K562 (cell line): ENCODE measurements around the gene PLEKHA6. TPM values are rescaled to one million over a fixed set of nuclear protein-coding genes. Genes with fewer than 3 reads are reported as not detected.
A peak's percentile ranks its signal among the peaks of the same experiment; 100 is the strongest.

ENCODE experiments used
- ATAC-seq: fragments of 200-7000 bp; cut with Tn5 transposase; 3 replicates; pipeline ENCODE4 v1.9.1; 2020; ENCODE audit warnings: moderate library complexity
- BruUV-seq: library from RNA; stranded (reverse); fragments of 400-500 nt; replicated peaks from 2 replicates; lab custom pipeline; 2021; lab: Mats Ljungman, UMichigan
- CTCF ChIA-PET: fragments of 300-600 bp; formaldehyde crosslinking; extraction: SDS; loops from one replicate; lab custom pipeline; 2021; ENCODE audit warnings: low intra/inter-chr PET ratio; lab: Yijun Ruan, JAX
- POLR2A ChIA-PET: fragments of 300-600, 350-650 bp; sonication (Branson Sonifier 250); formaldehyde crosslinking; extraction: SDS; loops from one replicate; lab custom pipeline; 2021; ENCODE audit warnings: antibody characterized with exemption, inconsistent platforms; lab: Yijun Ruan, JAX
- DNase-seq, 4 experiments: peaks; one replicate each; pipeline versions ENCODE4 v3.0.0 to v3.0.0-alpha.2; 2011 to 2018; ENCODE audit warnings: low spot score in 3 of 4, mixed read lengths in 3 of 4; ENCODE audit errors: extremely low read depth in 1 of 4
- FAIRE-seq: peaks from 2 replicates; lab custom pipeline; 2011; peaks lifted over from hg19 to GRCh38; lab: Jason Lieb, UNC
- H2AFZ ChIP-seq: 2 replicates; pipeline ENCODE4 v1.6.0; 2011; ENCODE audit warnings: low read depth, low read length, control low read depth, inconsistent platforms
- H3K27ac ChIP-seq: fragments of 200-600 bp; 3 replicates; pipeline ENCODE4 v1.8.0; 2011; ENCODE audit warnings: low read depth, mild to moderate bottlenecking, control low read depth, inconsistent platforms, low read length, moderate library complexity, mixed read lengths; ENCODE audit errors: extremely low read depth
- H3K27me3 ChIP-seq, 2 experiments: fragments of 300-600 bp in 1 of 2; 2 replicates in 1 of 2; 3 replicates in 1 of 2; pipeline versions ENCODE4 v1.6.0 to v1.8.0; 2011; ENCODE audit warnings: inconsistent platforms in 2 of 2, low read length in 2 of 2, mild to moderate bottlenecking in 1 of 2, mixed read lengths in 1 of 2, moderate library complexity in 1 of 2; ENCODE audit not compliant: control insufficient read depth in 2 of 2, insufficient read depth in 2 of 2
- H3K36me3 ChIP-seq: fragments of 300-600 bp; 3 replicates; pipeline ENCODE4 v1.8.0; 2011; ENCODE audit warnings: mild to moderate bottlenecking, low read length, inconsistent platforms; ENCODE audit not compliant: control insufficient read depth, insufficient read depth
- H3K4me1 ChIP-seq, 2 experiments: fragments of 200-600 bp in 1 of 2; replicated peaks in 1 of 2; 2 replicates in 1 of 2; 3 replicates in 1 of 2; pipeline versions ENCODE4 v1.5.1 to v1.8.0; 2011; ENCODE audit warnings: inconsistent platforms in 2 of 2, low read length in 2 of 2, mild to moderate bottlenecking in 1 of 2, mixed read lengths in 1 of 2, moderate library complexity in 1 of 2; ENCODE audit not compliant: control insufficient read depth in 2 of 2, insufficient read depth in 2 of 2
- H3K4me2 ChIP-seq: 2 replicates; pipeline ENCODE4 v1.6.1; 2011; ENCODE audit warnings: low read length, control low read depth, inconsistent platforms, mixed read lengths; ENCODE audit not compliant: insufficient read depth
- H3K4me3 ChIP-seq: fragments of 200-600 bp; sonication (generic), shearing (Covaris generic); 2 replicates; pipeline ENCODE4 v1.5.1; 2016; ENCODE audit warnings: control low read depth, inconsistent platforms
- H3K79me2 ChIP-seq: fragments of 200-600 bp; 3 replicates; pipeline ENCODE4 v1.8.0; 2011; ENCODE audit warnings: low read length, inconsistent platforms; ENCODE audit not compliant: control insufficient read depth, insufficient read depth
- H3K9ac ChIP-seq, 2 experiments: 2 replicates each; pipeline versions ENCODE4 v1.6.0 to v1.6.1; 2011; ENCODE audit warnings: low read depth in 2 of 2, low read length in 2 of 2, control low read depth in 1 of 2, inconsistent platforms in 1 of 2, mild to moderate bottlenecking in 1 of 2, mixed read lengths in 1 of 2; ENCODE audit not compliant: insufficient read depth in 1 of 2
- H3K9me1 ChIP-seq: one replicate; pipeline ENCODE4 v1.6.0; 2011; ENCODE audit warnings: inconsistent platforms, mild to moderate bottlenecking, low read length, moderate library complexity; ENCODE audit not compliant: control insufficient read depth, insufficient read depth
- H3K9me3 ChIP-seq: replicated peaks from 2 replicates; pipeline ENCODE4 v1.5.1; 2011; ENCODE audit warnings: low read depth, low read length, inconsistent platforms; ENCODE audit not compliant: control insufficient read depth, insufficient read depth
- H4K20me1 ChIP-seq: replicated peaks from 2 replicates; pipeline ENCODE4 v1.6.1; 2011; ENCODE audit warnings: low read length, inconsistent platforms, mixed read lengths; ENCODE audit not compliant: control insufficient read depth, insufficient read depth
- CREBBP ChIP-seq: IDR thresholded peaks from one replicate; pipeline ENCODE4 v1.6.1; 2012; ENCODE audit warnings: low read depth, mild to moderate bottlenecking, control low read depth, inconsistent platforms, low read length
- HDGF ChIP-seq: fragments of 450-650 bp; IDR thresholded peaks from 2 replicates; pipeline ENCODE4 v1.6.1; 2016
- MTA2 ChIP-seq: fragments of 450-650 bp; IDR thresholded peaks from 2 replicates; pipeline ENCODE4 v1.6.1; 2016; ENCODE audit warnings: low read depth
- NR3C1 ChIP-seq: sonication (generic); formaldehyde crosslinking; IDR thresholded peaks from 2 replicates; pipeline ENCODE4 v1.8.1; 2022; ENCODE audit warnings: missing genetic modification reagents
- NR4A1 ChIP-seq, 2 experiments: fragments of 250-450 bp in 1 of 2; fragments of 450-650 bp in 1 of 2; sonication (Bioruptor Pico) in 1 of 2; IDR thresholded peaks; 2 replicates each; pipeline versions ENCODE4 v1.4.0 to v1.6.1; 2016 to 2020; ENCODE audit warnings: mild to moderate bottlenecking in 2 of 2, missing compliant biosample characterization in 1 of 2, missing genetic modification characterization in 1 of 2, moderate library complexity in 1 of 2
- POLR2AphosphoS2 ChIP-seq: IDR thresholded peaks from 2 replicates; pipeline ENCODE4 v1.6.1; 2012; ENCODE audit warnings: low read length, improper control_type of control experiment
- RFX7 ChIP-seq: fragments of 250-450 bp; sonication (Bioruptor Pico); IDR thresholded peaks from 2 replicates; pipeline ENCODE4 v1.5.1; 2021; ENCODE audit warnings: mild to moderate bottlenecking
- ZFX ChIP-seq: sonication (generic); formaldehyde crosslinking; IDR thresholded peaks from 2 replicates; pipeline ENCODE4 v1.8.0; 2022; ENCODE audit warnings: mild to moderate bottlenecking, missing genetic modification reagents, moderate library complexity
- ZNF324 ChIP-seq: fragments of 250-450 bp; sonication (Bioruptor Pico); IDR thresholded peaks from 2 replicates; pipeline ENCODE4 v1.4.0; 2020; ENCODE audit warnings: mild to moderate bottlenecking
- WGBS: fragments of 100-300 bp; shearing (Covaris generic); methylation state at CpG from one replicate; pipeline ENCODE4 v1.1.6; 2016; ENCODE audit warnings: low coverage, mixed read lengths; ENCODE audit not compliant: insufficient coverage; ENCODE audit errors: missing lambda C conversion rate; 5-methylcytosine and 5-hydroxymethylcytosine counted together
- in situ Hi-C: fragments of 300-500 bp; cut with MboI; formaldehyde crosslinking; loops from 4 replicates; pipeline ENCODE4 v1.15.0; 2018; ENCODE audit warnings: inconsistent platforms, mixed read lengths
- intact Hi-C: fragments of 100-400 bp; cut with micrococcal nuclease; formaldehyde crosslinking; loops from 2 replicates; pipeline ENCODE4 v1.14.2; 2022
- polyA plus RNA-seq, 8 experiments: library from polyadenylated mRNA; depleted of rRNA in 4 of 8; stranded (reverse) in 5 of 8; unstranded in 3 of 8; fragments of >200 nt; fragmentation: Nextera tagmentation in 2 of 8; fragmentation: Illumina TruSeq in 1 of 8; extraction: Ambion mirVana in 2 of 8; extraction: Trizol in 1 of 8; gene quantifications; 2 replicates each; pipeline versions ENCODE4 v1.2.1 to v1.2.3, GENCODE V29; 2011 to 2014; ENCODE audit warnings: inconsistent platforms in 1 of 8, missing spikeins in 1 of 8
- total RNA-seq, 7 experiments: library from RNA; depleted of rRNA in 6 of 7; stranded (reverse); fragments of >200 nt in 6 of 7; fragmentation: Illumina TruSeq in 2 of 7; extraction: Trizol in 2 of 7; gene quantifications; 2 replicates each; pipeline versions ENCODE4 v1.2.1 to v1.2.3, GENCODE V29; 2011 to 2021; ENCODE audit warnings: low replicate concordance in 1 of 7
- TF ChIP-seq, protein P1 (sequence below), 2 experiments: IDR thresholded peaks; 2 replicates each; pipeline ENCODE4 v1.6.1; 2012; ENCODE audit warnings: improper control_type of control experiment in 2 of 2, low read depth in 2 of 2, low read length in 2 of 2, borderline replicate concordance in 1 of 2
- TF ChIP-seq, protein P2 (sequence below): fragments of 200-800 bp; sonication (Bioruptor generic); IDR thresholded peaks from 2 replicates; pipeline ENCODE4 v1.6.1; 2017; ENCODE audit warnings: missing genetic modification characterization, missing compliant biosample characterization
- TF ChIP-seq, protein P3 (sequence below): fragments of 450-650 bp; IDR thresholded peaks from 2 replicates; pipeline ENCODE4 v1.7.1; 2018; ENCODE audit warnings: mild to moderate bottlenecking, low read depth; ENCODE audit not compliant: partially characterized antibody

PLEKHA6 gene
- total and polyA plus RNA-seq, 9 of the 15 experiments (the other 6 are each of a cell fraction or from before 2014, with no cell fraction given): under 0.01 to 0.33 (median 0.01) TPM; not detected in 4

DNA sequence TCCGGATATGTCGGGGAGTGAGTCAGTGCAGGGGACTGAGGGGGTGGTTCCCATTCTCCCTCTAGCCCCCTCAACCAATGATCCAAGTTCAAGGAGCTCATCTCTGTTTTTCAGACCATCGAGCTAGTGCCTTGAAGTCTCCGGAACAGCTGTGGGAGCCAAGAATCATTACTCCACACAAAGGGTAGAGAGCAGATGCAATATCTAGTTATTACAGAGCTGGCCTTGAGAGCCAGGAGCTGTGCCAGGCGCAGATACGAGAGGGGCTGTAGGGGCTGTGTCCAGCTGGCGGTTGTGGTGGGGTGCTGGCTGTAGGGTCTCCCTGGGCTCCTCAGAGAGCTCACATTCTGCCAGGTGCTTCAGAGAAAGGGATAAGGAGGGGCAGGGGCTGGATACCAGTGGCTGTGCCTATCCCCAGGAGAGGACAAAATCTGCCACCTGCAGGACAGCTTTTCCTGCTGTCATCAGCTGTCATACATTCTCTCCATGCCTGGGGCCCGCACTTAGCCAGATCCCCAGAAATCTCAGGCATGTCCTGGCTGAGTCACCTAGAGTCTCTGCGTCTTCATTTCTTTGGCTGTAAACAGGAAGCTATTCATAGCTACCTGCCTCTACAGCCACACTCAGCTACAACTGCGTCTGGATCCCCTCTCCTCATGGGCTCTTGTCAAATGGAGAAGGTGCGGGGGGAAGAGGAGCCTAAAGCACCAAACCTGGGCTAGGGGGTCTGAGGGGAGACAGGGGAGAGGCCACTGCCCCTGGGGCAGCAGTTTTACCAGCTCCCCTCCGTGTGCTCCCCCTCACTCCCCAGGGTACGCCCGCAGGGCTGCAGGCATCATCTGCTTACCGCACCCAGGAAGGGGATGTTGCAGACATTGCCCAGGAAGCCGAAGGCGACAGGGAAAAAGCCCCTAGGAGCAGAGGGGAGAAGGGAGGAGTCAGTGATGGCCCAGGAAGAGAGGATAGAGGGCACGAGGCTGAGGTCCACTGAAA lies 161.1 kb downstream of the PLEKHA6 start:
- in situ Hi-C loops: no loop called here
- BruUV-seq: no TSS peak
- no peaks in the 10 kb centered on the region for H3K9me1 ChIP-seq
- ChIA-PET POLR2A (interaction anchor here (0.6 to 1.4 kb wide), 5 partner anchors 8 to 1910 kb away, joined by 3 to 6 read pairs (median 3); no protein-coding TSS in a partner anchor), CTCF (no interaction called here)
- intact Hi-C loops: no loop called here
- no peak overlapping the region for H3K4me3 ChIP-seq
- H3K9ac ChIP-seq: no peak overlapping the region
- no peak for FAIRE-seq
- peak; percentile 56; the same call in 2 of the 3 replicates for ATAC-seq
- peaks cover 18 to 76% of the 10 kb centered on the region in 2 experiments; a peak in 4 of 5 replicates for H3K27me3 ChIP-seq
- no peaks in the 10 kb centered on the region for H3K36me3 ChIP-seq
- DNase-seq: peak in 1 of 4 experiments; percentile 20
- no peak overlapping the region for H3K4me2 ChIP-seq
- 2% methylated on average over 18 of the region's 18 CpGs for WGBS
- H3K79me2 ChIP-seq: no peaks in the 10 kb centered on the region
- no peaks in the 10 kb centered on the region; the same call in 1 of the 2 replicates for H3K9me3 ChIP-seq
- no peaks in the 10 kb centered on the region for H3K4me1 ChIP-seq
- no peak overlapping the region for H3K27ac ChIP-seq
- H4K20me1 ChIP-seq: no peaks in the 10 kb centered on the region
- H2AFZ ChIP-seq: no peak overlapping the region
- TF ChIP-seq MTA2 (no peak), NR3C1 (CRISPR knock-in tag) (no peak), ZNF324 (CRISPR knock-in tag) (no peak), CREBBP (no peak), NR4A1 (CRISPR knock-in tag; IDR thresholded peaks at IDR 0.05) (no peak), NR4A1 (tag; IDR thresholded peaks at IDR 0.05) (no peak), ZFX (CRISPR knock-in tag) (no peak), POLR2AphosphoS2 (no peak), RFX7 (CRISPR knock-in tag) (no peak), HDGF (no peak)
- TF ChIP-seq, protein P1, sequence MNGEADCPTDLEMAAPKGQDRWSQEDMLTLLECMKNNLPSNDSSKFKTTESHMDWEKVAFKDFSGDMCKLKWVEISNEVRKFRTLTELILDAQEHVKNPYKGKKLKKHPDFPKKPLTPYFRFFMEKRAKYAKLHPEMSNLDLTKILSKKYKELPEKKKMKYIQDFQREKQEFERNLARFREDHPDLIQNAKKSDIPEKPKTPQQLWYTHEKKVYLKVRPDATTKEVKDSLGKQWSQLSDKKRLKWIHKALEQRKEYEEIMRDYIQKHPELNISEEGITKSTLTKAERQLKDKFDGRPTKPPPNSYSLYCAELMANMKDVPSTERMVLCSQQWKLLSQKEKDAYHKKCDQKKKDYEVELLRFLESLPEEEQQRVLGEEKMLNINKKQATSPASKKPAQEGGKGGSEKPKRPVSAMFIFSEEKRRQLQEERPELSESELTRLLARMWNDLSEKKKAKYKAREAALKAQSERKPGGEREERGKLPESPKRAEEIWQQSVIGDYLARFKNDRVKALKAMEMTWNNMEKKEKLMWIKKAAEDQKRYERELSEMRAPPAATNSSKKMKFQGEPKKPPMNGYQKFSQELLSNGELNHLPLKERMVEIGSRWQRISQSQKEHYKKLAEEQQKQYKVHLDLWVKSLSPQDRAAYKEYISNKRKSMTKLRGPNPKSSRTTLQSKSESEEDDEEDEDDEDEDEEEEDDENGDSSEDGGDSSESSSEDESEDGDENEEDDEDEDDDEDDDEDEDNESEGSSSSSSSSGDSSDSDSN (IDR thresholded peaks at IDR 0.05; ENCODE audit: borderline replicate concordance in 1 of 2, low read depth in 2 of 2, low read length in 2 of 2): no peak
- TF ChIP-seq, protein P2, sequence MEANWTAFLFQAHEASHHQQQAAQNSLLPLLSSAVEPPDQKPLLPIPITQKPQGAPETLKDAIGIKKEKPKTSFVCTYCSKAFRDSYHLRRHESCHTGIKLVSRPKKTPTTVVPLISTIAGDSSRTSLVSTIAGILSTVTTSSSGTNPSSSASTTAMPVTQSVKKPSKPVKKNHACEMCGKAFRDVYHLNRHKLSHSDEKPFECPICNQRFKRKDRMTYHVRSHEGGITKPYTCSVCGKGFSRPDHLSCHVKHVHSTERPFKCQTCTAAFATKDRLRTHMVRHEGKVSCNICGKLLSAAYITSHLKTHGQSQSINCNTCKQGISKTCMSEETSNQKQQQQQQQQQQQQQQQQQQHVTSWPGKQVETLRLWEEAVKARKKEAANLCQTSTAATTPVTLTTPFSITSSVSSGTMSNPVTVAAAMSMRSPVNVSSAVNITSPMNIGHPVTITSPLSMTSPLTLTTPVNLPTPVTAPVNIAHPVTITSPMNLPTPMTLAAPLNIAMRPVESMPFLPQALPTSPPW (CRISPR knock-in tag): peak; percentile 35; the same call in 1 of the 2 replicates
- TF ChIP-seq, protein P3, sequence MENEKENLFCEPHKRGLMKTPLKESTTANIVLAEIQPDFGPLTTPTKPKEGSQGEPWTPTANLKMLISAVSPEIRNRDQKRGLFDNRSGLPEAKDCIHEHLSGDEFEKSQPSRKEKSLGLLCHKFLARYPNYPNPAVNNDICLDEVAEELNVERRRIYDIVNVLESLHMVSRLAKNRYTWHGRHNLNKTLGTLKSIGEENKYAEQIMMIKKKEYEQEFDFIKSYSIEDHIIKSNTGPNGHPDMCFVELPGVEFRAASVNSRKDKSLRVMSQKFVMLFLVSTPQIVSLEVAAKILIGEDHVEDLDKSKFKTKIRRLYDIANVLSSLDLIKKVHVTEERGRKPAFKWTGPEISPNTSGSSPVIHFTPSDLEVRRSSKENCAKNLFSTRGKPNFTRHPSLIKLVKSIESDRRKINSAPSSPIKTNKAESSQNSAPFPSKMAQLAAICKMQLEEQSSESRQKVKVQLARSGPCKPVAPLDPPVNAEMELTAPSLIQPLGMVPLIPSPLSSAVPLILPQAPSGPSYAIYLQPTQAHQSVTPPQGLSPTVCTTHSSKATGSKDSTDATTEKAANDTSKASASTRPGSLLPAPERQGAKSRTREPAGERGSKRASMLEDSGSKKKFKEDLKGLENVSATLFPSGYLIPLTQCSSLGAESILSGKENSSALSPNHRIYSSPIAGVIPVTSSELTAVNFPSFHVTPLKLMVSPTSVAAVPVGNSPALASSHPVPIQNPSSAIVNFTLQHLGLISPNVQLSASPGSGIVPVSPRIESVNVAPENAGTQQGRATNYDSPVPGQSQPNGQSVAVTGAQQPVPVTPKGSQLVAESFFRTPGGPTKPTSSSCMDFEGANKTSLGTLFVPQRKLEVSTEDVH: no peak
